Measurements from ENCODE around the gene TSR3. TPM values are rescaled to one million over a fixed set of nuclear protein-coding genes. Genes with fewer than 3 reads are reported as not detected.

The TSR3 gene
- total RNA-seq, 1 experiment from 2014 or later = 58.8 TPM

DNA sequence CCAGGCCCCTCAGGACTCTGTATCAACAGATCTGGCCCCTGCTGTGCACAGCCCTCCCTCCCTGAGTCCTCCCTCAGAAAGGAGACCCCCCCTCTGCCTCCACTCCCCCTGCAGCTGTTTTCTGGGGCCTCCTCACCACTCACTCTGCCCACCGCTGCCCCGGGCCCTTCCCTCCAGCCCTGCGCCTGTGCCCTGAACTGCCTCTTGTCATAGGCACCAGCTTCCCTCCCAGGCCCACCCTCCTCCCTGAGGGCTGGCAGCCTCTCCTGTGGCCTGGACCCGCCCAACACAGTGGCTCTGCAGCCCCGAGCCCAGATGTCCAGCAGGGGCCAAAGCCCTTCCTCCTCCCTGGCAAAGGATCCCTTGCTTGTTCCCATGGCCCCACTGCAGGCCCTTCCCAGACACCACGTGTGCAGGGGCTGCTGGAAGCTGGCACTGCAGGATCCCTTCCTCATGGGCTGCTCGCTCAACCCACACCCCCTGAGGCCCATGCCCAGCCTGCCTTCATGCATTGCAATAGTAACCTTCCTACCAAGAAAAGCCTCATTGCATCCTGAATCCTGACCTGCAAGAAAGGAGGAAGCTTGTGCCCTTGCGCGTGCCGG, 25.8 kb upstream of the TSR3 start:
- no peak overlapping the region for H3K27ac ChIP-seq (ENCODE audit: insufficient read length, low read depth, low read length)
- H3K4ac ChIP-seq (ENCODE audit: low read depth, low read length) = no peak overlapping the region
- peaks cover 20% of the 10 kb centered on the region for H3K23me2 ChIP-seq (ENCODE audit: insufficient read length, low read depth, low read length, poor library complexity, severe bottlenecking)
- no CpG with 5 or more reads among the region's 10 CpGs for WGBS (ENCODE audit: extremely low coverage, insufficient read length, low lambda C conversion rate)
- no peaks in the 10 kb centered on the region for H3K27me3 ChIP-seq (ENCODE audit: insufficient read depth, low read length)
- no peak overlapping the region for H3K23ac ChIP-seq (ENCODE audit: insufficient read length, low read depth, low read length)
- no peak overlapping the region for H3K18ac ChIP-seq (ENCODE audit: insufficient read length, low read depth, low read length)
- H3K9me3 ChIP-seq (ENCODE audit: control insufficient read depth, low read depth, low read length) = no peaks in the 10 kb centered on the region
- no peak overlapping the region for H4K5ac ChIP-seq (ENCODE audit: insufficient read length, low read depth, low read length)
- TF ChIP-seq, protein P1, sequence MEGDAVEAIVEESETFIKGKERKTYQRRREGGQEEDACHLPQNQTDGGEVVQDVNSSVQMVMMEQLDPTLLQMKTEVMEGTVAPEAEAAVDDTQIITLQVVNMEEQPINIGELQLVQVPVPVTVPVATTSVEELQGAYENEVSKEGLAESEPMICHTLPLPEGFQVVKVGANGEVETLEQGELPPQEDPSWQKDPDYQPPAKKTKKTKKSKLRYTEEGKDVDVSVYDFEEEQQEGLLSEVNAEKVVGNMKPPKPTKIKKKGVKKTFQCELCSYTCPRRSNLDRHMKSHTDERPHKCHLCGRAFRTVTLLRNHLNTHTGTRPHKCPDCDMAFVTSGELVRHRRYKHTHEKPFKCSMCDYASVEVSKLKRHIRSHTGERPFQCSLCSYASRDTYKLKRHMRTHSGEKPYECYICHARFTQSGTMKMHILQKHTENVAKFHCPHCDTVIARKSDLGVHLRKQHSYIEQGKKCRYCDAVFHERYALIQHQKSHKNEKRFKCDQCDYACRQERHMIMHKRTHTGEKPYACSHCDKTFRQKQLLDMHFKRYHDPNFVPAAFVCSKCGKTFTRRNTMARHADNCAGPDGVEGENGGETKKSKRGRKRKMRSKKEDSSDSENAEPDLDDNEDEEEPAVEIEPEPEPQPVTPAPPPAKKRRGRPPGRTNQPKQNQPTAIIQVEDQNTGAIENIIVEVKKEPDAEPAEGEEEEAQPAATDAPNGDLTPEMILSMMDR (conservative IDR thresholded peaks at IDR 0.05) = no peak
- no peak overlapping the region for H4K8ac ChIP-seq (replicated peaks; ENCODE audit: insufficient read length, low read depth, low read length)
- peaks cover 3% of the 10 kb centered on the region; the same call in 1 of the 2 replicates for H3K79me2 ChIP-seq (ENCODE audit: insufficient read depth, low read length)
- no peak for DNase-seq
- H3K27me3 Mint-ChIP-seq (ENCODE audit: low read depth) = no peaks in the 10 kb centered on the region; the same call in 1 of the 2 replicates
- H3K4me3 Mint-ChIP-seq = peak overlapping the region; percentile 80 to 85
- H3K4me1 Mint-ChIP-seq = peaks cover 18 to 19% of the 10 kb centered on the region in 2 experiments
- no peaks in the 10 kb centered on the region for H3K4me1 ChIP-seq (ENCODE audit: insufficient read depth, low read length)
- no peak overlapping the region for H2BK5ac ChIP-seq (ENCODE audit: insufficient read length, low read length)
- H2BK120ac ChIP-seq (ENCODE audit: low read depth, low read length, poor library complexity, severe bottlenecking) = no peak overlapping the region
- H3K9ac ChIP-seq (ENCODE audit: extremely low read depth, insufficient read length, low read length) = no peak overlapping the region
- no peak overlapping the region for H2BK20ac ChIP-seq (ENCODE audit: low read depth, low read length, poor library complexity, severe bottlenecking)
- H3K36me3 Mint-ChIP-seq (ENCODE audit: insufficient read depth in 1 of 3, low read depth in 3 of 3) = peaks cover 3 to 14% (median 4%) of the 10 kb centered on the region in 3 experiments
- no peak overlapping the region for H2BK12ac ChIP-seq (ENCODE audit: insufficient read length, low read depth, low read length)
- H3K9me3 Mint-ChIP-seq = no peaks in the 10 kb centered on the region; a peak in 1 of 5 replicates
- peak overlapping the region; percentile 89 for H3K4me2 ChIP-seq (ENCODE audit: insufficient read depth, insufficient read length, low read length)
- no peak overlapping the region for H4K91ac ChIP-seq (ENCODE audit: insufficient read length, low read depth, low read length)
- H2BK15ac ChIP-seq (ENCODE audit: low read depth, low read length) = no peak overlapping the region
- no peak overlapping the region for H2AFZ ChIP-seq (ENCODE audit: low read length)
- H3K79me1 ChIP-seq (ENCODE audit: insufficient read depth, low read depth, low read length, poor library complexity, severe bottlenecking) = peaks cover 5% of the 10 kb centered on the region
- H3K56ac ChIP-seq (ENCODE audit: insufficient read length, low read depth, low read length) = no peak overlapping the region
- H3T11ph ChIP-seq (ENCODE audit: low read length) = no peak overlapping the region
- H3K27ac Mint-ChIP-seq = peak overlapping the region in 1 of 3 experiments; percentile 35; a peak in 1 of 7 replicates
- H3K14ac ChIP-seq (ENCODE audit: insufficient read depth, low read length) = no peak overlapping the region; the same call in 1 of the 2 replicates
- H2AK5ac ChIP-seq (ENCODE audit: insufficient read length, low read length) = no peak overlapping the region
- H4K20me1 ChIP-seq (ENCODE audit: control insufficient read depth, insufficient read depth, insufficient read length) = no peaks in the 10 kb centered on the region
